OCI-LY1 (cell line): Measurements from ENCODE around the gene ARHGAP22.

Experiments used
- H2AFZ ChIP-seq: fragments of 200-600 bp; sonication (generic), shearing (Covaris generic); 2 replicates; pipeline ENCODE4 v1.6.0; 2014; ENCODE audit warnings: antibody characterized with exemption, mild to moderate bottlenecking, low read length
- H3F3A ChIP-seq: fragments of 200-600 bp; sonication (generic), shearing (Covaris generic); 2 replicates; pipeline ENCODE4 v1.6.0; 2014; ENCODE audit warnings: mild to moderate bottlenecking, antibody characterized with exemption, low read length, moderate library complexity; ENCODE audit not compliant: insufficient read depth
- H3K27ac ChIP-seq: fragments of 200-600 bp; sonication (generic); 2 replicates; pipeline ENCODE4 v1.5.1; 2014; ENCODE audit warnings: low read length, mixed run types, mild to moderate bottlenecking, low read depth; ENCODE audit not compliant: poor library complexity, severe bottlenecking
- H3K27me3 ChIP-seq: fragments of 200-600 bp; sonication (generic); 2 replicates; pipeline ENCODE4 v1.6.0; 2014; ENCODE audit warnings: antibody characterized with exemption, mild to moderate bottlenecking, low read length, moderate library complexity; ENCODE audit not compliant: insufficient read depth
- H3K36me3 ChIP-seq: fragments of 200-600 bp; sonication (generic); 2 replicates; pipeline ENCODE4 v1.6.1; 2014; ENCODE audit warnings: mild to moderate bottlenecking, antibody characterized with exemption, low read length, moderate library complexity, mixed read lengths; ENCODE audit not compliant: insufficient read depth
- H3K4me1 ChIP-seq: fragments of 200-600 bp; sonication (generic); 2 replicates; pipeline ENCODE4 v1.5.1; 2014; ENCODE audit warnings: mild to moderate bottlenecking, low read length, moderate library complexity; ENCODE audit not compliant: insufficient read depth, severe bottlenecking
- H3K4me2 ChIP-seq: fragments of 200-600 bp; sonication (generic), shearing (Covaris generic); 2 replicates; pipeline ENCODE4 v1.6.1; 2014; ENCODE audit warnings: low read length
- H3K4me3 ChIP-seq: fragments of 200-600 bp; sonication (generic); 2 replicates; pipeline ENCODE4 v1.5.1; 2014; ENCODE audit warnings: low read length, low read depth, mild to moderate bottlenecking, mixed read lengths; ENCODE audit not compliant: poor library complexity, severe bottlenecking
- H3K79me2 ChIP-seq: fragments of 200-600 bp; shearing (Covaris generic); 2 replicates; pipeline ENCODE4 v1.6.1; 2016; ENCODE audit warnings: mixed run types, low read length, mixed read lengths; ENCODE audit not compliant: insufficient read depth
- H3K9ac ChIP-seq: fragments of 200-600 bp; sonication (generic), shearing (Covaris generic); 2 replicates; pipeline ENCODE4 v1.6.1; 2014; ENCODE audit warnings: mild to moderate bottlenecking, low read length, mixed read lengths
- H3K9me2 ChIP-seq: fragments of 200-600 bp; sonication (generic), shearing (Covaris generic); 2 replicates; pipeline ENCODE4 v1.6.1; 2014; ENCODE audit warnings: low read depth, mild to moderate bottlenecking, low read length, mixed read lengths
- H3K9me3 ChIP-seq: fragments of 200-600 bp; shearing (Covaris generic); 2 replicates; pipeline ENCODE4 v1.6.1; 2014; ENCODE audit warnings: low read length, mixed read lengths
- H4K20me1 ChIP-seq: fragments of 200-600 bp; sonication (generic), shearing (Covaris generic); 2 replicates; pipeline ENCODE4 v1.6.0; 2016; ENCODE audit warnings: mild to moderate bottlenecking, low read length; ENCODE audit not compliant: insufficient read depth
- CTCF ChIP-seq: fragments of 200-600 bp; sonication (generic), shearing (Covaris generic); IDR thresholded peaks from 2 replicates; pipeline ENCODE4 v1.5.1; 2017; ENCODE audit warnings: mild to moderate bottlenecking, antibody characterized with exemption, low read length, moderate library complexity, mixed read lengths
- EZH2 ChIP-seq: fragments of 200-600 bp; sonication (generic), shearing (Covaris generic); IDR thresholded peaks from 2 replicates; pipeline ENCODE4 v1.8.0; 2017; ENCODE audit warnings: borderline replicate concordance, mixed run types, mild to moderate bottlenecking, antibody characterized with exemption, low read length, moderate library complexity, mixed read lengths

The ARHGAP22 gene

GRCh38 chr10:48608976-48609375 is 4.1 kb upstream of the ARHGAP22 start:
- peaks cover 4% of the 10 kb centered on the region for H3K4me1 ChIP-seq
- H3K27ac ChIP-seq, result no peak overlapping the region
- no peaks in the 10 kb centered on the region for H3K36me3 ChIP-seq
- no peaks in the 10 kb centered on the region for H4K20me1 ChIP-seq
- H3K4me2 ChIP-seq, result no peak overlapping the region
- no peaks in the 10 kb centered on the region for H3K9me2 ChIP-seq
- H2AFZ ChIP-seq, result no peak overlapping the region
- no peak overlapping the region for H3K9ac ChIP-seq
- no peaks in the 10 kb centered on the region for H3K9me3 ChIP-seq
- peaks cover 5% of the 10 kb centered on the region; the same call in 1 of the 2 replicates for H3K27me3 ChIP-seq
- no peaks in the 10 kb centered on the region for H3F3A ChIP-seq
- TF ChIP-seq CTCF (no peak), EZH2 (no peak)
- H3K79me2 ChIP-seq, result no peaks in the 10 kb centered on the region
- no peak overlapping the region for H3K4me3 ChIP-seq

DNA sequence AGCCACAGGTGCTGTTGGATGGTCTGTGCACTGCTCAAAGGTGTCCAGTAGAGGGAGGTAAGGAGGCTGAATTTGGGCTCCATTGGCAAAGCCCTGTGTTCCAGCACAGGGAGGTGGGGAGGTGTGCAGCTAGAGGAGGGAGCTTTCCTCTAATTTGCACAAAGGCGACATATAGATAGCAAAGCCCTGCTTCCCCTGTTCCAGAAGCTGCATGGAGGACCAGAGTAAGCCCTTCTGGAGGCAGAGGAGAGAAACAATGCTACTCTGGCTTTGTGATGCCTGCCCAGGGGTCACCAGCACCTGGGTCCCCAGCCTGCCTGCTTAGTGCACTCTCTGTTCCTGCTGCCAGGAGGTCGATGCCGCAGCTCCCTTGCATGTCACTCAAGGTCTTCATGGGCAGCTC is 3.4 kb upstream of the ARHGAP22 start:
- Histone ChIP-seq H3F3A (no peaks in the 10 kb centered on the region), H3K4me1 (peaks cover 4% of the 10 kb centered on the region), H3K9ac (no peak overlapping the region), H3K27ac (no peak overlapping the region), H3K27me3 (peaks cover 5% of the 10 kb centered on the region; the same call in 1 of the 2 replicates), H3K36me3 (no peaks in the 10 kb centered on the region), H3K4me3 (no peak overlapping the region), H3K9me2 (no peaks in the 10 kb centered on the region), H3K79me2 (no peaks in the 10 kb centered on the region), H3K9me3 (no peaks in the 10 kb centered on the region), H3K4me2 (no peak overlapping the region), H2AFZ (no peak overlapping the region), H4K20me1 (no peaks in the 10 kb centered on the region)
- no peak for TF ChIP-seq EZH2
- TF ChIP-seq CTCF, result peak; percentile 75; the same call in 1 of the 2 replicates

DNA sequence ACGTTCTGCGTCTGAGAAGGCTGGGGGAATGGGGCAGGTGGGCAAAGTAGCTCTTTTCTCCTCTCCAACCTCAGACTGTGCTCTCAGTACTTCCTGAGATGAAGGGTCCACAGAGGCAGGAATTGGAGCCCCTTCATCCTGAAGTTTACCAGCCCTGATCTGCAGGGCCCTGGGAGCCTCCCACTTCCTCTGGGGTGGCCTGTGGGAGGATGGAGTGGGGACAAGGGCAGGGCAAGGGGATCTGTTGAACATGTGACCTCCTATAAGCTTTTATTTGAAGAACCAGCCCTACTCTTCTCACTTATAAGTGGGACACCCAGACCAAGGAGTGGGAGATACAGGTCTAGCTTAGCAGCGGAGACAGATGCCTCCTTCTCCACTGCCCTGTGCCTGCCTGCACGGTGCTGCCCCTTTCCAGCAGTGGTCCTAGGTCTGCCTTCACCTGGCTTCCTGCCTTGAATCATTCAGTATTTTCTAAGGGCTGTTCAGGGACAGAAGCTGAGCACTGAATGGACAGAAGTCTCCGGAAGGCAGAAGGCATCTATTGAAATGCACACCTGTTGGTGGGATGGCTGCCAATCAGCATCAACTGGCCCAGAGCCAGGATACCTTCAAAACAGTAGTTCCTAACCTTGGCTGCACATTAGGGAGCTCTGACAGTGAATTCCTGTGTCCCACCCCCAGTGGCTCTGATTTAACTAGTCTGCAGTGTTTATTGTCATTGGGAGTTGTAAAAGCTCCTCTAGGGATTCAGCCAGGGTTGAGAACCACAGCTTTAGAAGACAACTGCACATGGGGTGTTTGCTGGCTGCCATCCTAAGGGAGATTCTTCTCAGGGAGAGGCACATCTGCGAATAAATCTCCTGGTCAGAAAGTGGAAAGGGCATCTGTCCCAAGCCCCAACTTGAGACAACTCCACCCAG is 2.7 kb upstream of the ARHGAP22 start:
- Histone ChIP-seq H3K4me2 (no peak overlapping the region), H3F3A (no peaks in the 10 kb centered on the region), H3K9me2 (no peaks in the 10 kb centered on the region), H3K27me3 (peaks cover 5% of the 10 kb centered on the region; the same call in 1 of the 2 replicates), H3K4me1 (peaks cover 4% of the 10 kb centered on the region), H3K27ac (no peak overlapping the region), H2AFZ (no peak overlapping the region), H4K20me1 (no peaks in the 10 kb centered on the region), H3K9me3 (no peaks in the 10 kb centered on the region), H3K9ac (no peak overlapping the region), H3K4me3 (no peak overlapping the region), H3K79me2 (no peaks in the 10 kb centered on the region), H3K36me3 (no peaks in the 10 kb centered on the region)
- no peak for TF ChIP-seq EZH2
